ENCODE results near the gene RPS19BP1. TPM values are rescaled to one million over a fixed set of nuclear protein-coding genes. Genes with fewer than 3 reads are reported as not detected.
"Not testable (repeated sequence)": the region's sequence is repeated elsewhere in the genome, so short reads cannot be mapped to it uniquely, and the experiment has no call there.

The RPS19BP1 gene
- total RNA-seq, 1 donor from 2014 or later: 72.6 TPM

DNA sequence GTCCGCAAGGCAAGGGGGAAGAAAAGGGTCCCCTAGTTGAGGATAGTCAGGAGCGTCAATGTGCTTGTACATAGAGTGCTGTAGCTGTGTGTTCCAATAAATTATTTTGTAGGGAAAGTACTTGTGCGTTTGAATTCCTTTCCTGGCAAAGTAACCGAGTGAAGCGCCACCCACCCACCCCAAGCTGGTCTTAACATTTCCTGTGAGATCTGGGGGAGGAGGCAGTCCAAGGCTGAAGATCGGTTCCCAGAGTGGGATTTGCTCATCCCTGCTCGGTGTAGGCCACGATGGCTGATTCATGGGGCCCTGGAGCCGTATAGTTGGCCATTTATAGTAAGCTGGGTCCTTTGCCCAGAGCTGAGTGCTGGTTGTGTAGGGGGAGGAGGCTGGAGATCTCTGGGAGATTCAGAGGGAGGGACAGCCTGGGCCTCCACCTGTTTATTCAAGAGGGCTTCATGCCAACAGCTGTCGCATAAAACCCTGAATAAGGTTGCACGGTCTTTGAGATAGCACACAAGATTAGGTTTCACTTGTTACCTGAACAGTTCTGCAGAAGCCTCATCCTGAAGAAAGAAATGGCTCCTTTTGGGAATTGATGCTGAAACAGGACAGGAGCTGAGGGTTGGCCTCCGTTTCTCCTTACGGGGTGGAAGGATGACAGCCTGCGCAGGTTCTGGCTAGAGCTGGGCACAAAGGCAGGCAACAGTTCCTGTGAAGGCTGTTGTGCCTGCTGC lies 9.8 kb downstream of the RPS19BP1 start:
- peak overlapping the region; percentile 99 for H3K27ac Mint-ChIP-seq (ENCODE audit: unreplicated experiment)
- peaks cover 45% of the 10 kb centered on the region for H3K36me3 Mint-ChIP-seq (ENCODE audit: low read depth)
- TF ChIP-seq, protein P1, sequence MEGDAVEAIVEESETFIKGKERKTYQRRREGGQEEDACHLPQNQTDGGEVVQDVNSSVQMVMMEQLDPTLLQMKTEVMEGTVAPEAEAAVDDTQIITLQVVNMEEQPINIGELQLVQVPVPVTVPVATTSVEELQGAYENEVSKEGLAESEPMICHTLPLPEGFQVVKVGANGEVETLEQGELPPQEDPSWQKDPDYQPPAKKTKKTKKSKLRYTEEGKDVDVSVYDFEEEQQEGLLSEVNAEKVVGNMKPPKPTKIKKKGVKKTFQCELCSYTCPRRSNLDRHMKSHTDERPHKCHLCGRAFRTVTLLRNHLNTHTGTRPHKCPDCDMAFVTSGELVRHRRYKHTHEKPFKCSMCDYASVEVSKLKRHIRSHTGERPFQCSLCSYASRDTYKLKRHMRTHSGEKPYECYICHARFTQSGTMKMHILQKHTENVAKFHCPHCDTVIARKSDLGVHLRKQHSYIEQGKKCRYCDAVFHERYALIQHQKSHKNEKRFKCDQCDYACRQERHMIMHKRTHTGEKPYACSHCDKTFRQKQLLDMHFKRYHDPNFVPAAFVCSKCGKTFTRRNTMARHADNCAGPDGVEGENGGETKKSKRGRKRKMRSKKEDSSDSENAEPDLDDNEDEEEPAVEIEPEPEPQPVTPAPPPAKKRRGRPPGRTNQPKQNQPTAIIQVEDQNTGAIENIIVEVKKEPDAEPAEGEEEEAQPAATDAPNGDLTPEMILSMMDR (conservative IDR thresholded peaks at IDR 0.05): no peak
- H3K4me1 Mint-ChIP-seq: peaks cover 66% of the 10 kb centered on the region
- H3K27me3 Mint-ChIP-seq (ENCODE audit: low read depth): peaks cover 47% of the 10 kb centered on the region
- peaks cover 2% of the 10 kb centered on the region for H3K9me3 Mint-ChIP-seq
- H3K4me3 Mint-ChIP-seq: peak overlapping the region; percentile 100
- DNase-seq (ENCODE audit: low read depth, low spot score): no peak

DNA sequence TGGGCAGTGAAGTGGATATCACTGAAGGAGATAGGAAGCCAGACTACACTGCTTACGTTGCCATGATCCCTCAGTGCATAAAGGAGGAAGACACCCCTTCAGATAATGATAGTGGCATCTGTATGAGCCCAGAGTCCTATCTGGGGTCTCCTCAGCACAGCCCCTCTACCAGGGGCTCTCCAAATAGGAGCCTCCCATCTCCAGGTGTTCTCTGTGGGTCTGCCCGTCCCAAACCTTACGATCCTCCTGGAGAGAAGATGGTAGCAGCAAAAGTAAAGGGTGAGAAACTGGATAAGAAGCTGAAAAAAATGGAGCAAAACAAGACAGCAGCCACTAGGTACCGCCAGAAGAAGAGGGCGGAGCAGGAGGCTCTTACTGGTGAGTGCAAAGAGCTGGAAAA lies 10.5 kb downstream of the RPS19BP1 start:
- peaks cover 44% of the 10 kb centered on the region for H3K27me3 Mint-ChIP-seq (ENCODE audit: low read depth)
- H3K4me3 Mint-ChIP-seq: peak overlapping the region; percentile 100
- not testable (repeated sequence) for H3K9me3 Mint-ChIP-seq; DNase-seq (ENCODE audit: low read depth, low spot score)
- H3K36me3 Mint-ChIP-seq (ENCODE audit: low read depth): peaks cover 45% of the 10 kb centered on the region
- peak overlapping the region; percentile 99 for H3K27ac Mint-ChIP-seq (ENCODE audit: unreplicated experiment)
- peaks cover 61% of the 10 kb centered on the region for H3K4me1 Mint-ChIP-seq

DNA sequence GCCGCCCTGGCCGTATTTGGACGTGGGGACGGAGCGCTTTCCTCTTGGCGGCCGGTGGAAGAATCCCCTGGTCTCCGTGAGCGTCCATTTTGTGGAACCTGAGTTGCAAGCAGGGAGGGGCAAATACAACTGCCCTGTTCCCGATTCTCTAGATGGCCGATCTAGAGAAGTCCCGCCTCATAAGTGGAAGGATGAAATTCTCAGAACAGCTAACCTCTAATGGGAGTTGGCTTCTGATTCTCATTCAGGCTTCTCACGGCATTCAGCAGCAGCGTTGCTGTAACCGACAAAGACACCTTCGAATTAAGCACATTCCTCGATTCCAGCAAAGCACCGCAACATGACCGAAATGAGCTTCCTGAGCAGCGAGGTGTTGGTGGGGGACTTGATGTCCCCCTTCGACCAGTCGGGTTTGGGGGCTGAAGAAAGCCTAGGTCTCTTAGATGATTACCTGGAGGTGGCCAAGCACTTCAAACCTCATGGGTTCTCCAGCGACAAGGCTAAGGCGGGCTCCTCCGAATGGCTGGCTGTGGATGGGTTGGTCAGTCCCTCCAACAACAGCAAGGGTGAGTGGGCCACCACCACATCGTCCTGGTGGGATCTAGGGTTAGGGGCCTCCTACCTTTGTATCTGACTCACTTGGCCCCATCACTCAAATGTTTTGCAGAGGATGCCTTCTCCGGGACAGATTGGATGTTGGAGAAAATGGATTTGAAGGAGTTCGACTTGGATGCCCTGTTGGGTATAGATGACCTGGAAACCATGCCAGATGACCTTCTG lies 11.3 kb downstream of the RPS19BP1 start:
- not testable (repeated sequence) for H3K9me3 Mint-ChIP-seq; DNase-seq (ENCODE audit: low read depth, low spot score)
- H3K27me3 Mint-ChIP-seq (ENCODE audit: low read depth): peaks cover 44% of the 10 kb centered on the region
- peak overlapping the region; percentile 99 for H3K27ac Mint-ChIP-seq (ENCODE audit: unreplicated experiment)
- peaks cover 61% of the 10 kb centered on the region for H3K4me1 Mint-ChIP-seq
- H3K36me3 Mint-ChIP-seq (ENCODE audit: low read depth): peaks cover 45% of the 10 kb centered on the region
- H3K4me3 Mint-ChIP-seq: peak overlapping the region; percentile 100

DNA sequence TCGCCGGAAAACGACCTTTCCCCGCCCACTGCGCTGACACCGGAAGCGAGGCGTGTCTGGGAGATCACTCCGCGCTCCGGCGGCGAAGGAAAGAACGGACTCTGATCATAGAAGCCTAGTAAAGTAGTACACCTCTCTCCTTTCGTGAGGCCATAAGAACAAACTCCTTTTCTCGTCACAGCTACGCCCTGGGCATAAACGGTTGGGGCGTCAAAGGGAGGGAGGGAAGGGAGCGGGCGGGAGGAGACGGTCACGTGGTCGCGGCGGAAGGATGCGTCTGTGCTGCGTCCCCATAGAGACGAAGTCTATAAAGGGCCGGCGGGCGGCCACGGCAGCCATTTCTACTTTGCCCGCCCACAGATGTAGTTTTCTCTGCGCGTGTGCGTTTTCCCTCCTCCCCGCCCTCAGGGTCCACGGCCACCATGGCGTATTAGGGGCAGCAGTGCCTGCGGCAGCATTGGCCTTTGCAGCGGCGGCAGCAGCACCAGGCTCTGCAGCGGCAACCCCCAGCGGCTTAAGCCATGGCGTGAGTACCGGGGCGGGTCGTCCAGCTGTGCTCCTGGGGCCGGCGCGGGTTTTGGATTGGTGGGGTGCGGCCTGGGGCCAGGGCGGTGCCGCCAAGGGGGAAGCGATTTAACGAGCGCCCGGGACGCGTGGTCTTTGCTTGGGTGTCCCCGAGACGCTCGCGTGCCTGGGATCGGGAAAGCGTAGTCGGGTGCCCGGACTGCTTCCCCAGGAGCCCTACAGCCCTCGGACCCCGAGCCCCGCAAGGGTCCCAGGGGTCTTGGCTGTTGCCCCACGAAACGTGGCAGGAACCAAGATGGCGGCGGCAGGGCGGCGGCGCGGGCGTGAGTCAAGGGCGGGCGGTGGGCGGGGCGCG lies 12.1 kb downstream of the RPS19BP1 start, which contains the start of gene ATF4:
ATF4 (plus strand) TSS at position 337 of the 880 bp plus-strand sequence. CDS start 884 bp downstream, outside the sequence.
- peaks cover 48% of the 10 kb centered on the region for H3K36me3 Mint-ChIP-seq (ENCODE audit: low read depth)

DNA sequence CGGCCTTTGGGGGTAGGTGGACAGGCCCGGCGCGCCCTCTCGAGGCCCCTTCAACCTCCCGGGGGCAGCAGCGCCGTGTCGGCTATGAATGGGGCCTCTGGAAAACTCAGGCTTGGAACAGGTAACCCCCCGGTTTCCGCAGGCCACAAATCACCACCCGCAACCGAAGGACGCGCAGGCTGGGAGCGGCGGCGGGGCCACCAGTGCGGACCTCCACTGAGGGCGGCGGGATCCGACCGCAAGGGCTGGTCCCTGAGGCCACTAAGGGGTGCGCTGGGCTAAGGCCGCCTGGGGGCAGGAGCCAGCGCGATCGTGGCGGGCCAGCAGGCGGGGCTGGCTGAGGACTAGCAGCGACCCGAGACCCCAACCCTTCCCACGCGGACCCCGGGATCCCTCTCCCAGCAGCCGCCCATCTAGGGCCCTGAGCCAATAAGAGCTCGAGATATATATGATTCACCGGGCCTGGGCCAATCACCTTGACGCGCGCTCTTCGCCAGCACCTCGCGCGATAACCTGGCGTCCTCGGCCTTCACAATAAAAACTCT lies 12.8 kb downstream of the RPS19BP1 start:
- peak; percentile 92 for DNase-seq (ENCODE audit: low read depth, low spot score)
- peak overlapping the region; percentile 99 for H3K27ac Mint-ChIP-seq (ENCODE audit: unreplicated experiment)
- peaks cover 2% of the 10 kb centered on the region for H3K9me3 Mint-ChIP-seq
- peak overlapping the region; percentile 100 for H3K4me3 Mint-ChIP-seq
- H3K4me1 Mint-ChIP-seq: peaks cover 48% of the 10 kb centered on the region
- peaks cover 41% of the 10 kb centered on the region for H3K36me3 Mint-ChIP-seq (ENCODE audit: low read depth)
- TF ChIP-seq, protein P1 (conservative IDR thresholded peaks at IDR 0.05): peak; percentile 44
- H3K27me3 Mint-ChIP-seq (ENCODE audit: low read depth): peaks cover 32% of the 10 kb centered on the region

More for the DNA sequence above, 12.1 kb downstream of the RPS19BP1 start, which contains the start of gene ATF4:
- Mint-ChIP-seq H3K27ac (ENCODE audit: unreplicated experiment) (peak within 1 kb of the TSS; percentile 99), H3K4me3 (peak within 1 kb of the TSS; percentile 100), H3K9me3 (peaks cover 2% of the 10 kb centered on the region), H3K4me1 (peaks cover 55% of the 10 kb centered on the region), H3K27me3 (ENCODE audit: low read depth) (peaks cover 39% of the 10 kb centered on the region)
- TF ChIP-seq, protein P1 (conservative IDR thresholded peaks at IDR 0.05): no peak
- peak; percentile 86 for DNase-seq (ENCODE audit: low read depth, low spot score)

Data from neural crest cell (in vitro differentiated cells).